HepG2 (cell line): ENCODE measurements around the gene MRPL9. TPM values are rescaled to one million over a fixed set of nuclear protein-coding genes. Genes with fewer than 3 reads are reported as not detected.

Experiments used
- ATAC-seq: fragments of 200-7000 bp; cut with Tn5 transposase; 3 replicates; pipeline ENCODE4 v1.9.1; 2020; ENCODE audit warnings: mild to moderate bottlenecking, moderate library complexity
- BruUV-seq: library from RNA; stranded (reverse); fragments of 400-500 nt; replicated peaks from 2 replicates; lab custom pipeline; 2021; lab: Mats Ljungman, UMichigan
- CTCF ChIA-PET: fragments of 300-600 bp; formaldehyde crosslinking; extraction: SDS; loops from one replicate; lab custom pipeline; 2021; ENCODE audit warnings: low total read pairs, inconsistent platforms, low intra/inter-chr PET ratio; lab: Yijun Ruan, JAX
- POLR2A ChIA-PET: fragments of 350-600 bp; sonication (Branson Sonifier 250); formaldehyde crosslinking; loops from one replicate; lab custom pipeline; 2020; ENCODE audit warnings: antibody characterized with exemption, inconsistent platforms; lab: Yijun Ruan, JAX
- DNase-seq: peaks from one replicate; pipeline ENCODE4 v3.0.0-alpha.2; 2015; ENCODE audit warnings: low spot score
- FAIRE-seq: peaks from 3 replicates; lab custom pipeline; 2011; peaks lifted over from hg19 to GRCh38; lab: Jason Lieb, UNC
- H2AFZ ChIP-seq: one replicate; pipeline ENCODE4 v1.6.1; 2011; ENCODE audit warnings: low read length, inconsistent platforms
- H3K27ac ChIP-seq: fragments of 300-600 bp; 3 replicates; pipeline ENCODE4 v1.8.0; 2011; ENCODE audit warnings: mixed run types, mild to moderate bottlenecking, mixed read lengths, low read length, inconsistent platforms; ENCODE audit not compliant: insufficient read depth; ENCODE audit errors: extremely low read length
- H3K27me3 ChIP-seq, 2 experiments: fragments of 200-600 bp in 1 of 2; 2 replicates in 1 of 2; 3 replicates in 1 of 2; pipeline versions ENCODE4 v1.6.0 to v1.8.0; 2011; ENCODE audit warnings: low read length in 2 of 2, mild to moderate bottlenecking in 2 of 2, moderate library complexity in 2 of 2, inconsistent platforms in 1 of 2; ENCODE audit not compliant: insufficient read depth in 2 of 2, control insufficient read depth in 1 of 2
- H3K36me3 ChIP-seq, 2 experiments: fragments of 200-600 bp in 1 of 2; replicated peaks in 1 of 2; 2 replicates in 1 of 2; 3 replicates in 1 of 2; pipeline versions ENCODE4 v1.5.1 to v1.8.0; 2011; ENCODE audit warnings: low read length in 2 of 2, inconsistent platforms in 1 of 2; ENCODE audit not compliant: insufficient read depth in 2 of 2, control insufficient read depth in 1 of 2
- H3K4me1 ChIP-seq: 2 replicates; pipeline ENCODE4 v1.5.1; 2012; ENCODE audit warnings: low read length, inconsistent platforms; ENCODE audit not compliant: insufficient read depth
- H3K4me2 ChIP-seq: 2 replicates; pipeline ENCODE4 v1.6.0; 2011; ENCODE audit warnings: low read depth, low read length, inconsistent platforms
- H3K4me3 ChIP-seq, 3 experiments: fragments of 200-600 bp in 1 of 3; sonication (generic), shearing (Covaris generic) in 1 of 3; replicated peaks in 1 of 3; 2 replicates each; pipeline ENCODE4 v1.5.1; 2011 to 2016; ENCODE audit warnings: low read length in 3 of 3, inconsistent platforms in 2 of 3, low read depth in 2 of 3, mild to moderate bottlenecking in 2 of 3, control low read depth in 1 of 3, mixed read lengths in 1 of 3; ENCODE audit not compliant: insufficient read depth in 1 of 3
- H3K79me2 ChIP-seq: one replicate; pipeline ENCODE4 v1.6.1; 2011; ENCODE audit warnings: low read length, inconsistent platforms; ENCODE audit not compliant: insufficient read depth
- H3K9ac ChIP-seq: 2 replicates; pipeline ENCODE4 v1.6.0; 2011; ENCODE audit warnings: mild to moderate bottlenecking, low read depth, low read length, inconsistent platforms; ENCODE audit not compliant: insufficient read depth
- H3K9me3 ChIP-seq: 2 replicates; pipeline ENCODE4 v1.5.1; 2012; ENCODE audit warnings: mild to moderate bottlenecking, low read length
- H4K20me1 ChIP-seq: 2 replicates; pipeline ENCODE4 v1.6.0; 2011; ENCODE audit warnings: inconsistent platforms, mild to moderate bottlenecking, low read length, moderate library complexity; ENCODE audit not compliant: insufficient read depth
- HMGA1 ChIP-seq: sonication (generic); formaldehyde crosslinking; conservative IDR thresholded peaks from 2 replicates; pipeline ENCODE4 v1.4.0; 2020; ENCODE audit warnings: missing genetic modification reagents
- MLXIP ChIP-seq: sonication (generic); formaldehyde crosslinking; IDR thresholded peaks from 2 replicates; pipeline ENCODE4 v1.9.0; 2021; ENCODE audit warnings: missing genetic modification reagents, borderline replicate concordance
- NPAS2 ChIP-seq: sonication (generic); formaldehyde crosslinking; IDR thresholded peaks from 2 replicates; pipeline ENCODE4 v1.8.0; 2022; ENCODE audit warnings: mild to moderate bottlenecking, missing genetic modification reagents, borderline replicate concordance
- RFX5 ChIP-seq: IDR thresholded peaks from 2 replicates; pipeline ENCODE4 v1.6.1; 2011; ENCODE audit warnings: low read depth, low read length, improper control_type of control experiment
- SMC3 ChIP-seq: IDR thresholded peaks from 2 replicates; pipeline ENCODE4 v1.6.1; 2011; ENCODE audit warnings: low read length, improper control_type of control experiment
- SRF ChIP-seq: IDR thresholded peaks from 2 replicates; pipeline ENCODE4 v1.6.1; 2011; ENCODE audit warnings: mild to moderate bottlenecking, low read depth, low read length, moderate library complexity
- TBX2 ChIP-seq: sonication (generic); formaldehyde crosslinking; IDR thresholded peaks from 2 replicates; pipeline ENCODE4 v1.5.0; 2020; ENCODE audit warnings: missing genetic modification reagents, mild to moderate bottlenecking, borderline replicate concordance
- U2AF1 ChIP-seq: fragments of 200-400 bp; formaldehyde crosslinking; optimal IDR thresholded peaks from 2 replicates; pipeline ENCODE3; 2017; ENCODE audit warnings: mild to moderate bottlenecking, low read depth, low read length
- ZC3H4 ChIP-seq: sonication (generic); formaldehyde crosslinking; IDR thresholded peaks from 2 replicates; pipeline ENCODE4 v1.4.0; 2020; ENCODE audit warnings: missing genetic modification reagents, borderline replicate concordance
- ZNF234 ChIP-seq: sonication (generic); formaldehyde crosslinking; conservative IDR thresholded peaks from 2 replicates; pipeline ENCODE4 v1.5.1; 2020; ENCODE audit warnings: mild to moderate bottlenecking, missing genetic modification reagents
- WGBS: methylation state at CpG from one replicate; pipeline ENCODE4 v1.1.6; 2017; ENCODE audit warnings: low lambda C conversion rate; 5-methylcytosine and 5-hydroxymethylcytosine counted together
- in situ Hi-C: cut with HindIII; loops from 2 replicates; pipeline ENCODE4 v1.10.0; 2017; ENCODE audit warnings: low pct_unique_long_range_greater_than_20kb; ENCODE audit not compliant: extremely low pct_ligation_motif_present
- intact Hi-C: fragments of 100-400 bp; cut with micrococcal nuclease; formaldehyde crosslinking; loops from one replicate; pipeline ENCODE4 v1.10.0; 2022; ENCODE audit not compliant: unreplicated experiment
- polyA plus RNA-seq, 8 experiments: library from polyadenylated mRNA; depleted of rRNA in 3 of 8; stranded (reverse) in 7 of 8; unstranded in 1 of 8; fragments of >200 nt; fragmentation: Illumina TruSeq in 4 of 8; extraction: Trizol in 4 of 8; gene quantifications; 2 replicates each; pipeline versions ENCODE4 v1.2.1 to v1.2.3, GENCODE V29; 2011 to 2016; ENCODE audit warnings: low read depth in 4 of 8, missing spikeins in 1 of 8, mixed read lengths in 1 of 8; ENCODE audit not compliant: insufficient read depth in 1 of 8
- total RNA-seq, 5 experiments: library from RNA; depleted of rRNA; stranded (reverse); fragments of >200 nt; fragmentation: Illumina TruSeq; extraction: Trizol; gene quantifications; 2 replicates each; pipeline ENCODE4 v1.2.3, GENCODE V29; 2016; ENCODE audit warnings: low read depth in 1 of 5
- TF ChIP-seq, protein P1 (sequence below): sonication (generic); formaldehyde crosslinking; IDR thresholded peaks from 2 replicates; pipeline ENCODE4 v1.8.0; 2022; ENCODE audit warnings: mild to moderate bottlenecking, missing genetic modification reagents

Gene MRPL9
- total and polyA plus RNA-seq, 2 of the 13 experiments (the other 11 are each of a cell fraction or from before 2014, with no cell fraction given): 72.1 to 107 TPM

DNA sequence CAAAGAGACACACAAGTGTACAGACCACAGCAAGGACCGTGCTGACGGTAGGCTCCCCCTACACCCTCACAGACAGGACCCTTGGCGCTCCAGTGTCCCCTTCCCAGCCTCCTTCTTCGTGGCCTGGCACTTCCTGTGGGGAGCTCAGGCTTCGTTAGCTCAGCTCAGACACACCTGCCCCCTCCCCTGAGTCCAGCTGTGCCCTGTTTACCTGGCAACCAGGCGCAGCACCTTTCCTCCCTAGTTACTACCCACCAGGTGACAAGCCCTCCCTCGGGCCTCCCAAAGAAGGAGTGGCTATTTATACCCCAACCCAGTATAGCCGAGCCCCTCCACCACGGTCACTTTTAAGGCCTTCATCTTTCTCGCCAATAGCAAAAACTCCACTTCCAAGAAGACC, 51.3 kb downstream of the MRPL9 start:
- no peak for DNase-seq
- TF ChIP-seq NPAS2 (CRISPR knock-in tag): no peak
- TF ChIP-seq U2AF1: no peak
- no peak for TF ChIP-seq SMC3
- no peak for TF ChIP-seq HMGA1 (CRISPR knock-in tag)
- no peak for TF ChIP-seq MLXIP (CRISPR knock-in tag)
- TF ChIP-seq SRF: no peak
- TF ChIP-seq RFX5: no peak
- TF ChIP-seq ZNF234: no peak
- TF ChIP-seq ZC3H4 (CRISPR knock-in tag): no peak
- TF ChIP-seq, protein P1, sequence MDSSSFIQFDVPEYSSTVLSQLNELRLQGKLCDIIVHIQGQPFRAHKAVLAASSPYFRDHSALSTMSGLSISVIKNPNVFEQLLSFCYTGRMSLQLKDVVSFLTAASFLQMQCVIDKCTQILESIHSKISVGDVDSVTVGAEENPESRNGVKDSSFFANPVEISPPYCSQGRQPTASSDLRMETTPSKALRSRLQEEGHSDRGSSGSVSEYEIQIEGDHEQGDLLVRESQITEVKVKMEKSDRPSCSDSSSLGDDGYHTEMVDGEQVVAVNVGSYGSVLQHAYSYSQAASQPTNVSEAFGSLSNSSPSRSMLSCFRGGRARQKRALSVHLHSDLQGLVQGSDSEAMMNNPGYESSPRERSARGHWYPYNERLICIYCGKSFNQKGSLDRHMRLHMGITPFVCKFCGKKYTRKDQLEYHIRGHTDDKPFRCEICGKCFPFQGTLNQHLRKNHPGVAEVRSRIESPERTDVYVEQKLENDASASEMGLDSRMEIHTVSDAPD: no peak
- no peak for TF ChIP-seq TBX2 (CRISPR knock-in tag)
- H3K9me3 ChIP-seq: no peaks in the 10 kb centered on the region
- no peaks in the 10 kb centered on the region for H4K20me1 ChIP-seq
- peaks cover 0 to 12% of the 10 kb centered on the region in 2 experiments; a peak in 3 of 5 replicates for H3K27me3 ChIP-seq
- ATAC-seq: no peak
- WGBS: 50% methylated on average over 9 of the region's 10 CpGs
- no peak overlapping the region for H3K4me2 ChIP-seq
- no peak for FAIRE-seq
- CTCF ChIA-PET: no interaction called here
- in situ Hi-C loops: loop anchor here (10.0 kb wide), 1 partner anchor 123 kb away; the partner anchor contains the start of genes C2CD4D and RORC
- no peaks in the 10 kb centered on the region for H3K36me3 ChIP-seq
- no peak overlapping the region for H3K27ac ChIP-seq
- no peak overlapping the region for H2AFZ ChIP-seq
- POLR2A ChIA-PET: no interaction called here
- no peaks in the 10 kb centered on the region for H3K79me2 ChIP-seq
- H3K9ac ChIP-seq: no peak overlapping the region
- H3K4me1 ChIP-seq: peaks cover 41% of the 10 kb centered on the region
- intact Hi-C loops: no loop called here
- H3K4me3 ChIP-seq: no peak overlapping the region
- BruUV-seq: no TSS peak
